ENCODE measurements around the gene CMTM6.

DNA sequence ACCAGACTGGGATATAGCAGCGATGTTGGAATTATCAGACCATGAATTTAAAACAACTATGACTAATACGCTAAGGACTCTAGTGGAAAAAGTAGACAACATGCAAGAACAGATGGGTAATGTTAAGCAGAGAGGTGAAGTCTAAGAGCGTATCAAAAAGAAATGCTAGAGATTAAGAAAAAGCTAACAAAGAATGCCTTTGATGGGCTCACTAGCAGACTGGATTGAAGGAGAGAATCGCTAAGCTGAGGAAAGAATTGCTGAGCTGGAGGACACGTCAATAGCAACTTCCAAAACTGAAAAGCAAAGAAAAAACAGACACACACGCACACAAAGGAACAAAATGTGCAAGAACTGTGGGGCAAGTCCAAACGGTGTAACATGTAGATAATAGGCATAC, 20.0 kb upstream of the CMTM6 start:
- TF ChIP-seq, protein P1, sequence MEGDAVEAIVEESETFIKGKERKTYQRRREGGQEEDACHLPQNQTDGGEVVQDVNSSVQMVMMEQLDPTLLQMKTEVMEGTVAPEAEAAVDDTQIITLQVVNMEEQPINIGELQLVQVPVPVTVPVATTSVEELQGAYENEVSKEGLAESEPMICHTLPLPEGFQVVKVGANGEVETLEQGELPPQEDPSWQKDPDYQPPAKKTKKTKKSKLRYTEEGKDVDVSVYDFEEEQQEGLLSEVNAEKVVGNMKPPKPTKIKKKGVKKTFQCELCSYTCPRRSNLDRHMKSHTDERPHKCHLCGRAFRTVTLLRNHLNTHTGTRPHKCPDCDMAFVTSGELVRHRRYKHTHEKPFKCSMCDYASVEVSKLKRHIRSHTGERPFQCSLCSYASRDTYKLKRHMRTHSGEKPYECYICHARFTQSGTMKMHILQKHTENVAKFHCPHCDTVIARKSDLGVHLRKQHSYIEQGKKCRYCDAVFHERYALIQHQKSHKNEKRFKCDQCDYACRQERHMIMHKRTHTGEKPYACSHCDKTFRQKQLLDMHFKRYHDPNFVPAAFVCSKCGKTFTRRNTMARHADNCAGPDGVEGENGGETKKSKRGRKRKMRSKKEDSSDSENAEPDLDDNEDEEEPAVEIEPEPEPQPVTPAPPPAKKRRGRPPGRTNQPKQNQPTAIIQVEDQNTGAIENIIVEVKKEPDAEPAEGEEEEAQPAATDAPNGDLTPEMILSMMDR (IDR thresholded peaks at IDR 0.05) = no peak
- TF ChIP-seq POLR2AphosphoS5 (IDR thresholded peaks at IDR 0.05) = no peak

Measured in esophagus muscularis mucosa (tissue), 3 donors.